RWPE2 (cell line): Measurements from ENCODE around the gene NT5C1B.

Experiments used
- ATAC-seq: fragments of 200-7000 bp; cut with Tn5 transposase; 3 replicates; pipeline ENCODE4 v1.9.1; 2021; ENCODE audit warnings: low read depth
- DNase-seq: peaks from one replicate; pipeline ENCODE4 v3.0.0-alpha.2; 2020; ENCODE audit warnings: low spot score
- H3K27ac ChIP-seq: fragments of 450-650 bp; 2 replicates; pipeline ENCODE4 v1.5.1; 2017; ENCODE audit warnings: mild to moderate bottlenecking; ENCODE audit not compliant: poor library complexity, severe bottlenecking
- H3K27me3 ChIP-seq: fragments of 250-450 bp; sonication (Bioruptor Pico); 2 replicates; pipeline ENCODE4 v1.5.1; 2021; ENCODE audit warnings: mild to moderate bottlenecking, moderate library complexity; ENCODE audit not compliant: insufficient read depth, poor library complexity, severe bottlenecking
- H3K36me3 ChIP-seq: fragments of 250-450 bp; sonication (Bioruptor Pico); 2 replicates; pipeline ENCODE4 v1.5.1; 2020; ENCODE audit warnings: low read depth, mild to moderate bottlenecking, moderate library complexity
- H3K4me1 ChIP-seq: fragments of 250-450 bp; sonication (Bioruptor Pico); 2 replicates; pipeline ENCODE4 v1.5.1; 2021; ENCODE audit warnings: mild to moderate bottlenecking, moderate library complexity; ENCODE audit not compliant: insufficient read depth, poor library complexity, severe bottlenecking
- H3K4me3 ChIP-seq: fragments of 250-450 bp; sonication (Bioruptor Pico); 2 replicates; pipeline ENCODE4 v1.5.1; 2021; ENCODE audit warnings: mild to moderate bottlenecking, moderate library complexity; ENCODE audit not compliant: severe bottlenecking
- H3K9me3 ChIP-seq: fragments of 250-450 bp; sonication (Bioruptor Pico); 2 replicates; pipeline ENCODE4 v1.5.1; 2021; ENCODE audit warnings: mild to moderate bottlenecking, moderate library complexity; ENCODE audit not compliant: severe bottlenecking
- CTCF ChIP-seq: fragments of 450-650 bp; IDR thresholded peaks from one replicate; pipeline ENCODE4 v1.5.1; 2017; ENCODE audit warnings: mild to moderate bottlenecking, moderate library complexity; ENCODE audit not compliant: poor library complexity, severe bottlenecking

NT5C1B gene

GRCh38 chr2:18598848-18599484 is 9.6 kb upstream of the NT5C1B start:
- no peak overlapping the region for H3K27ac ChIP-seq
- no peaks in the 10 kb centered on the region for H3K27me3 ChIP-seq
- ATAC-seq (no peak), DNase-seq (no peak)
- no peaks in the 10 kb centered on the region for H3K4me1 ChIP-seq
- no peaks in the 10 kb centered on the region for H3K9me3 ChIP-seq
- no peaks in the 10 kb centered on the region for H3K36me3 ChIP-seq
- H3K4me3 ChIP-seq = no peak overlapping the region
- no peak for TF ChIP-seq CTCF

GRCh38 chr2:18597618-18598017 is 8.2 kb upstream of the NT5C1B start:
- Histone ChIP-seq H3K4me3 (no peak overlapping the region), H3K9me3 (no peaks in the 10 kb centered on the region), H3K4me1 (no peaks in the 10 kb centered on the region), H3K27me3 (no peaks in the 10 kb centered on the region), H3K27ac (no peak overlapping the region), H3K36me3 (no peaks in the 10 kb centered on the region)
- TF ChIP-seq CTCF = no peak
- ATAC-seq (no peak), DNase-seq (no peak)

GRCh38 chr2:18596993-18597392 is 7.6 kb upstream of the NT5C1B start:
- Histone ChIP-seq H3K4me1 (no peaks in the 10 kb centered on the region), H3K36me3 (no peaks in the 10 kb centered on the region), H3K4me3 (no peak overlapping the region), H3K9me3 (no peaks in the 10 kb centered on the region), H3K27me3 (no peaks in the 10 kb centered on the region), H3K27ac (no peak overlapping the region)
- no peak for TF ChIP-seq CTCF
- ATAC-seq = no peak
- no peak for DNase-seq

GRCh38 chr2:18593496-18593895 is 4.1 kb upstream of the NT5C1B start:
- no peak for TF ChIP-seq CTCF
- ATAC-seq (no peak), DNase-seq (no peak)
- H3K27me3 ChIP-seq = no peaks in the 10 kb centered on the region
- H3K9me3 ChIP-seq = no peaks in the 10 kb centered on the region
- H3K27ac ChIP-seq = no peak overlapping the region
- H3K4me1 ChIP-seq = peaks cover 9% of the 10 kb centered on the region
- no peak overlapping the region for H3K4me3 ChIP-seq
- H3K36me3 ChIP-seq = no peaks in the 10 kb centered on the region

GRCh38 chr2:18592372-18592771 is 3.0 kb upstream of the NT5C1B start:
- no peak for DNase-seq
- H3K27ac ChIP-seq = no peak overlapping the region
- H3K36me3 ChIP-seq = no peaks in the 10 kb centered on the region

More at GRCh38 chr2:18592372-18592771, 3.0 kb upstream of the NT5C1B start:
- ATAC-seq = no peak
- Histone ChIP-seq H3K27me3 (no peaks in the 10 kb centered on the region), H3K4me1 (peaks cover 9% of the 10 kb centered on the region), H3K4me3 (no peak overlapping the region), H3K9me3 (no peaks in the 10 kb centered on the region)
- no peak for TF ChIP-seq CTCF
